GM12891 (cell line): Measurements from ENCODE around the gene ALS2CL.

ENCODE experiments used
- POLR2A ChIP-seq: IDR thresholded peaks from 2 replicates; pipeline ENCODE4 v1.6.1; 2011; ENCODE audit warnings: low read depth, low read length, control low read depth
- TAF1 ChIP-seq: IDR thresholded peaks from 2 replicates; pipeline ENCODE4 v1.6.1; 2011; ENCODE audit warnings: low read depth, low read length, control low read depth

DNA sequence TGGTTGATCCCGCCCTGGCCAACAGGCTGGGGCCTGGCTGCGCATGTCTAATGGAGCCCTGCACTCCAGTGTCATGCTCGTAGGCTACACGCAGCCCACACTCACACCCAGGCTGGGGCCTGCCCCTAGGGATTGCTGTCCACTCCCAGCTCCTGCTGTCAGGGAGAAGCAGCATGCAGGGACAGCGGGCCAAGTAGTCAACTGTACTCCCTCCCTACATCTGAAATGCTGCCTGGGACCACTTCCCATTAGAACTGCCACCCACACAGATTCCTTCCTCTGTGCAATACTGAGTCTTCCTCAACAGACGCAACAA is 16.1 kb downstream of the ALS2CL start:
- TF ChIP-seq POLR2A (no peak), TAF1 (no peak)
